ENCODE measurements around the gene SLC39A2. TPM values are rescaled to one million over a fixed set of nuclear protein-coding genes. Genes with fewer than 3 reads are reported as not detected.

SLC39A2 gene
- total and polyA plus RNA-seq, 4 donors, result 0.05 to 0.08 TPM; not detected in 2

GRCh38 chr14:21011136-21011535 lies 12.0 kb downstream of the SLC39A2 start:
- WGBS, result 57% methylated on average over 1 of the region's 1 CpG
- TF ChIP-seq GABPA (IDR thresholded peaks at IDR 0.05 in 1 of 2, conservative IDR thresholded peaks at IDR 0.05 in 1 of 2), result no peak
- no peak for TF ChIP-seq TAF1 (conservative IDR thresholded peaks at IDR 0.05)
- TF ChIP-seq RAD21 (IDR thresholded peaks at IDR 0.05), result no peak
- no peak for TF ChIP-seq SP1 (IDR thresholded peaks at IDR 0.05)
- no peak for TF ChIP-seq MAX (IDR thresholded peaks at IDR 0.05)
- no peak for TF ChIP-seq NR2F2 (IDR thresholded peaks at IDR 0.05)
- TF ChIP-seq ZBTB33 (IDR thresholded peaks at IDR 0.05), result no peak
- no peak for TF ChIP-seq RXRA (IDR thresholded peaks at IDR 0.05)
- no peak for TF ChIP-seq HNF4G (IDR thresholded peaks at IDR 0.05)
- TF ChIP-seq CTCF (IDR thresholded peaks at IDR 0.05; ENCODE audit: low read depth, low read length, missing input control), result no peak
- no peak for TF ChIP-seq YY1 (IDR thresholded peaks at IDR 0.05)
- TF ChIP-seq REST (IDR thresholded peaks at IDR 0.05), result no peak

GRCh38 chr14:21014761-21015190 lies 15.7 kb downstream of the SLC39A2 start:
- TF ChIP-seq YY1 (IDR thresholded peaks at IDR 0.05) (no peak), CTCF (IDR thresholded peaks at IDR 0.05; ENCODE audit: low read depth, low read length, missing input control) (peak; percentile 93), RXRA (IDR thresholded peaks at IDR 0.05) (peak; percentile 21 to 57), EGR1 (IDR thresholded peaks at IDR 0.05; ENCODE audit: low read depth in 2 of 2) (no peak), RAD21 (IDR thresholded peaks at IDR 0.05) (peak; percentile 100), FOXA2 (IDR thresholded peaks at IDR 0.05) (no peak), NR2F2 (IDR thresholded peaks at IDR 0.05) (peak; percentile 25)
- no peak overlapping the region for H3K4me3 ChIP-seq (ENCODE audit: low read depth in 1 of 3, low read length in 3 of 3)
- no peak overlapping the region for H3K27ac ChIP-seq (ENCODE audit: low read depth in 1 of 2, low read length in 2 of 2)
- no peaks in the 10 kb centered on the region for H3K9me3 ChIP-seq (ENCODE audit: control insufficient read depth in 4 of 4, low read length in 3 of 4)
- H3K4me1 ChIP-seq (ENCODE audit: control insufficient read depth in 4 of 4, insufficient read depth in 4 of 4, low read length in 3 of 4), result peaks cover 0 to 30% (median 5%) of the 10 kb centered on the region in 4 donors
- WGBS, result 0% methylated on average over 4 of the region's 4 CpGs
- H3K27me3 ChIP-seq (ENCODE audit: control insufficient read depth in 4 of 4, insufficient read depth in 4 of 4, low read length in 3 of 4), result no peaks in the 10 kb centered on the region
- DNase-seq (ENCODE audit: low spot score), result peak; percentile 85
- H3K9ac ChIP-seq (ENCODE audit: low read depth in 1 of 2, low read length in 2 of 2), result no peak overlapping the region
- peaks cover 7 to 31% (median 27%) of the 10 kb centered on the region in 4 donors for H3K36me3 ChIP-seq (ENCODE audit: control insufficient read depth in 4 of 4, insufficient read depth in 3 of 4, low read depth in 1 of 4, low read length in 3 of 4)

More at GRCh38 chr14:21011136-21011535, 12.0 kb downstream of the SLC39A2 start:
- H3K4me3 ChIP-seq (ENCODE audit: low read depth in 1 of 3, low read length in 3 of 3), result no peak overlapping the region
- DNase-seq (ENCODE audit: low spot score), result no peak
- H3K4me1 ChIP-seq (ENCODE audit: control insufficient read depth in 4 of 4, insufficient read depth in 4 of 4, low read length in 3 of 4), result peaks cover 0 to 8% (median 5%) of the 10 kb centered on the region in 4 donors
- no peaks in the 10 kb centered on the region for H3K36me3 ChIP-seq (ENCODE audit: control insufficient read depth in 4 of 4, insufficient read depth in 3 of 4, low read depth in 1 of 4, low read length in 3 of 4)
- H3K27ac ChIP-seq (ENCODE audit: low read depth in 1 of 2, low read length in 2 of 2), result no peak overlapping the region
- no peak overlapping the region for H3K9ac ChIP-seq (ENCODE audit: low read depth in 1 of 2, low read length in 2 of 2)
- H3K27me3 ChIP-seq (ENCODE audit: control insufficient read depth in 4 of 4, insufficient read depth in 4 of 4, low read length in 3 of 4), result no peaks in the 10 kb centered on the region
- no peaks in the 10 kb centered on the region for H3K9me3 ChIP-seq (ENCODE audit: control insufficient read depth in 4 of 4, low read length in 3 of 4)

All from liver (tissue), 9 donors.